Thoracic aorta endothelial cell (primary cell): Measurements from ENCODE around the gene PIP5K1C. TPM values are rescaled to one million over a fixed set of nuclear protein-coding genes. Genes with fewer than 3 reads are reported as not detected.

ENCODE experiments used
- total RNA-seq: library from RNA; depleted of rRNA; stranded (reverse); fragments of >200 nt; gene quantifications from 2 replicates; pipeline ENCODE4 v1.2.3, GENCODE V29; 2012

Gene PIP5K1C
- 23.5 and 29.3 TPM in 2 replicates for total RNA-seq

GRCh38 chr19:3700242-3701032 is at the start of gene PIP5K1C:
TSS of gene PIP5K1C (minus strand) at chr19:3700468. CDS start at chr19:3700390, 78 bp downstream.

DNA sequence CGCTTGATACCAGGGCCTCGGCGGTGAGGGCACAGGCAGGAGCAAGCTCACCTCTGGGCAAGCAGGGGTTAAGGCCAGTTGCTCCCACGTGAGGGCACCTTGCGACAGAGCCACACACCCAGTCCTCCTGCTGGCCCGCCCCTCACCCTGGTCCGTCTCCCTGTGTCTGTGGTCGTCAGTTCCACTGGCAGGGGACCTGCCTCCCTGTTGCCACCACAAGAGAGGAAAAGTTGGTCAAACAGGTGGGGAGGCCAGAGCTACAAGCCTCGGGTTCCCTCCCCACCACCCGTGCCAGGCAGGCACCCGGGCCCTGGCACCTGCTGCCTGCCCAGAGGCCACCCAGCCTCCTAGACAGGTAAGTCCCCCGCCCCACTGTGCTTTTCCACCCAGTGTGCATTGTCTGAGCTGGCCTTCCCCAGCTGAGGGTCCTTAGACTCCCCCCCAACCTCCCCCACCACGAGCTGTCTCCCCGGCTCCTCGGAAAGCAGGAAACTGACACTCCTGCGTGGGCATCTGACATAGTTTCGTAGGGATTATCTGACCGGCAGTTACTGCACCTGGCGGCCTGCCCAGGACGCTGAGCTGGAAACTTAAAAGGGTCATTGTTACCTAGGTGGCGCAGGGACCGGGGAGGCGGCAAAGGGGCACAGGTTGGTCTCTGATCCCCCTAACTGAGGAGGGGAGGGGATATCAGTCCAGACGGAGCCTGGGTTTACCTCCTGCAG is 8.1 kb upstream of the PIP5K1C start, which contains the start of gene TJP3:
TJP3 (plus strand) TSS at position 178 of the 725 bp plus-strand sequence. CDS start 20,049 bp downstream, outside the sequence.

GRCh38 chr19:3626473-3627350 is 73.6 kb downstream of the PIP5K1C start, which contains the start of gene CACTIN:
TSS of gene CACTIN (minus strand) at chr19:3626790. CDS start at chr19:3626762, 28 bp downstream.

DNA sequence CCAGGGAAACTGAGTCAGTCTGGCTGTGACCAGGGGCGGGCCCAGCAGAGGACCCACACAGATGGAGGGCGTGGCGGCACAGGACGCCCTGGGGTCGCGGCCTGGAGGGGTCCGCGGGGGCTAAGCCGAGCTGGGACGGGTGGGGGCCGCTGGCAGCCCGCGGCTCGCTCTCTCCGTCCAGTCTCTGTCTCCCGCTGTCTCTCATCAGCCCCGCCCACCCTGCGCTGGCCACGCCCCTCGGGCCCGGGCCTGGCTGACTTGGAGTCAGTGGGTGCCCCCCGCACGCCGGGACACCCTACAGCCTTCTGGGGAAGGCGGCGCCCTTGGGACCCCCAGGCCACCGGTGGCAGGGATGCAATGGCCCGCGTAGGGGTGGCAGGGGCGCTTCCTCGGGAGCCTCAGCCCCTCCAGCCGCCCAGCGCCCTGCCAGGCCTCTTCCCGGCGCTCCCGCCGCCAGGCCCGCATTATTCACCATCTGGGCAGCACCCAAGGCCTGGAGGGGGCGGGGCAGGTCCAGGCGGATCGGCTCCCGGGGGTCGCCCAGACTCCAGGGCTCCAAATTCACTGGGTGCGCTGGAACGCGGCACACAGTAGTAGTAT is 93.5 kb downstream of the PIP5K1C start, which contains the start of gene TBXA2R:
TBXA2R (minus strand) TSS at position 186 of the 600 bp plus-strand sequence. CDS start 6,241 bp downstream, outside the sequence.

GRCh38 chr19:3585301-3586126 is 114.8 kb downstream of the PIP5K1C start, which contains the start of gene GIPC3:
TSS of gene GIPC3 (plus strand) at chr19:3585478. CDS start at chr19:3585598, 120 bp downstream.

Other genes with a start within 250 kb of the PIP5K1C start
- gene SMIM24, start 219.9 kb downstream of the PIP5K1C start, total RNA-seq = not detected in 2 replicates
- not detected in 2 replicates for gene SMIM44, start 217.0 kb downstream of the PIP5K1C start, total RNA-seq
- gene DOHH, start 199.8 kb downstream of the PIP5K1C start, total RNA-seq = 9.6 and 10.1 TPM in 2 replicates
- gene FZR1, start 194.2 kb downstream of the PIP5K1C start, total RNA-seq = 31.0 and 39.8 TPM in 2 replicates
- not detected in 2 replicates for gene TEKTIP1, start 161.3 kb downstream of the PIP5K1C start, total RNA-seq
- 60.5 and 71.3 TPM in 2 replicates for gene MFSD12, start 142.9 kb downstream of the PIP5K1C start, total RNA-seq
- gene HMG20B, start 127.5 kb downstream of the PIP5K1C start, total RNA-seq = 77.7 and 82.0 TPM in 2 replicates
- gene GIPC3, start 115.0 kb downstream of the PIP5K1C start, total RNA-seq = 0.79 and 0.93 TPM in 2 replicates
- 1.3 and 1.9 TPM in 2 replicates for gene TBXA2R, start 93.6 kb downstream of the PIP5K1C start, total RNA-seq
- 24.5 and 27.1 TPM in 2 replicates for gene CACTIN, start 73.7 kb downstream of the PIP5K1C start, total RNA-seq
- not detected in 2 replicates for gene TJP3, start 7.9 kb upstream of the PIP5K1C start, total RNA-seq
- 17.7 and 18.6 TPM in 2 replicates for gene APBA3, start 61.2 kb upstream of the PIP5K1C start, total RNA-seq
- 43.4 and 49.3 TPM in 2 replicates for gene MRPL54, start 62.2 kb upstream of the PIP5K1C start, total RNA-seq
- gene RAX2, start 71.8 kb upstream of the PIP5K1C start, total RNA-seq = not detected in 2 replicates
- gene MATK, start 85.9 kb upstream of the PIP5K1C start, total RNA-seq = 0.29 TPM in 1 of 2 replicates, not detected in the other
- not detected in 2 replicates for gene ZFR2, start 168.6 kb upstream of the PIP5K1C start, total RNA-seq
- 0.13 TPM in 1 of 2 replicates, not detected in the other for gene ATCAY, start 180.2 kb upstream of the PIP5K1C start, total RNA-seq
- not detected in 2 replicates for gene NMRK2, start 232.6 kb upstream of the PIP5K1C start, total RNA-seq